Motor neuron (in vitro differentiated cells): ENCODE results near the gene PGGT1B. TPM values are rescaled to one million over a fixed set of nuclear protein-coding genes. Genes with fewer than 3 reads are reported as not detected.

Experiments
- ATAC-seq, 8 experiments: fragments of 200-7000 bp; cut with Tn5 transposase; replicated peaks in 6 of 8; 2 replicates each; pipeline ENCODE4 v1.8.0; 2021; ENCODE audit warnings: mild to moderate bottlenecking in 8 of 8, moderate library complexity in 8 of 8
- H3K27ac ChIP-seq, 2 donors: fragments of 250-450 bp; sonication (Bioruptor Pico); 2 replicates each; pipeline ENCODE4 v1.9.0; 2021; ENCODE audit warnings: antibody characterized with exemption in 2 of 2, mild to moderate bottlenecking in 2 of 2, moderate library complexity in 1 of 2
- H3K4me1 ChIP-seq, 2 donors: fragments of 250-450 bp; sonication (Bioruptor Pico); replicated peaks in 1 of 2; 2 replicates each; pipeline ENCODE4 v1.6.1; 2021; ENCODE audit warnings: antibody characterized with exemption in 2 of 2, mild to moderate bottlenecking in 2 of 2, moderate library complexity in 1 of 2
- H3K4me3 ChIP-seq, 5 donors: fragments of 250-450 bp; sonication (Bioruptor Pico); 2 replicates each; pipeline ENCODE4 v1.9.0; 2021; ENCODE audit warnings: antibody characterized with exemption in 5 of 5, mild to moderate bottlenecking in 5 of 5, moderate library complexity in 4 of 5
- WGBS, 10 experiments: fragments of 450-650 bp; shearing (Covaris generic); methylation state at CpG; one replicate each; pipeline ENCODE4 v1.0.0; 2022; 5-methylcytosine and 5-hydroxymethylcytosine counted together
- in situ Hi-C, 9 experiments: fragments of 400-800 bp; cut with MboI; loops; one replicate each; pipeline ENCODE4 v1.15.0; 2021; ENCODE audit warnings: low sequenced_read_pairs in 9 of 9, low pct_unique_long_range_greater_than_20kb in 2 of 9; ENCODE audit not compliant: unreplicated experiment in 9 of 9
- total RNA-seq, 8 experiments: library from RNA; unstranded; fragments of 300-600 nt; gene quantifications; 2 replicates each; pipeline versions ENCODE4 v1.2.3 to v1.2.4, GENCODE V29; 2022

The PGGT1B gene
- total RNA-seq, 8 experiments from 2014 or later, result 11.1 to 29.4 (median 17.9) TPM

GRCh38 chr5:115169487-115170133 lies 93.1 kb downstream of the PGGT1B start, which contains the start of gene TRIM36:
Gene TRIM36, minus strand, starts transcription at chr5:115169908. Its CDS starts 274 bp downstream, at chr5:115169634.
- in situ Hi-C loops, result no loop called here
- peak within 1 kb of the TSS; percentile 56 to 83 (median 82) for H3K4me3 ChIP-seq
- peaks cover 9% of the 10 kb centered on the region in 2 donors for H3K4me1 ChIP-seq
- ATAC-seq, result peak; percentile 90 to 94 (median 94)
- WGBS, 10 experiments, result 0 to 40% (median 2%) methylated on average over 1 to 21 of the region's 68 CpGs; no CpG with 5 or more reads in 7 of the 10 experiments
- H3K27ac ChIP-seq, result peak within 1 kb of the TSS; percentile 71 to 86

- ATAC-seq, result peak in 5 of 8 experiments; percentile 2 to 7 (median 6)
- Histone ChIP-seq H3K4me3 (peak overlapping the region; percentile 56 to 83 (median 82)), H3K27ac (peak overlapping the region; percentile 71 to 86), H3K4me1 (peaks cover 9% of the 10 kb centered on the region in 2 donors)
- in situ Hi-C loops, result no loop called here
- WGBS, 10 experiments, result 0 to 14% (median 1%) methylated on average over 1 to 12 of the region's 41 CpGs; no CpG with 5 or more reads in 3 of the 10 experiments
These were observed 93.7 kb downstream of the PGGT1B start for GRCh38 chr5:115168829-115169486.

- no peak overlapping the region for H3K4me3 ChIP-seq
- peaks cover 9% of the 10 kb centered on the region in 2 donors for H3K4me1 ChIP-seq
These were observed 95.8 kb downstream of the PGGT1B start for GRCh38 chr5:115166744-115167393.

GRCh38 chr5:115165790-115166189 lies 96.9 kb downstream of the PGGT1B start:
- Histone ChIP-seq H3K4me3 (no peak overlapping the region), H3K27ac (no peak overlapping the region), H3K4me1 (peaks cover 4 to 6% of the 10 kb centered on the region in 2 donors)
- in situ Hi-C loops, result no loop called here
- 14 to 100% (median 91%) methylated on average over 2 to 4 of the region's 5 CpGs; no CpG with 5 or more reads in 7 of the 10 experiments for WGBS, 10 experiments
- no peak for ATAC-seq

More at GRCh38 chr5:115166744-115167393, 95.8 kb downstream of the PGGT1B start:
- no peak for ATAC-seq
- WGBS, 10 experiments, result 55 to 100% (median 90%) methylated on average over 1 to 4 of the region's 12 CpGs; no CpG with 5 or more reads in 4 of the 10 experiments
- no peak overlapping the region for H3K27ac ChIP-seq
- in situ Hi-C loops, result no loop called here

GRCh38 chr5:115160975-115161475 lies 101.7 kb downstream of the PGGT1B start:
- Histone ChIP-seq H3K4me3 (no peak overlapping the region), H3K4me1 (no peaks in the 10 kb centered on the region), H3K27ac (no peak overlapping the region)
- in situ Hi-C loops, result no loop called here
- 50 to 100% (median 79%) methylated on average over 1 to 3 of the region's 3 CpGs for WGBS, 10 experiments
- no peak for ATAC-seq

Other genes with a start within 250 kb of the PGGT1B start
- gene TRIM36, start 93.0 kb downstream of the PGGT1B start, total RNA-seq, result 10 to 100 TPM in 5 of 8 experiments, under 1 TPM in 3; 0.28 to 61.2 (median 49.0) TPM
- 10 to 100 TPM in 6 of 8 experiments, 1 to 10 TPM in 2; 8.2 to 54.4 (median 39.4) TPM for gene CCDC112, start 33.8 kb upstream of the PGGT1B start, total RNA-seq